Measurements from ENCODE around the gene FBLN1.

DNA sequence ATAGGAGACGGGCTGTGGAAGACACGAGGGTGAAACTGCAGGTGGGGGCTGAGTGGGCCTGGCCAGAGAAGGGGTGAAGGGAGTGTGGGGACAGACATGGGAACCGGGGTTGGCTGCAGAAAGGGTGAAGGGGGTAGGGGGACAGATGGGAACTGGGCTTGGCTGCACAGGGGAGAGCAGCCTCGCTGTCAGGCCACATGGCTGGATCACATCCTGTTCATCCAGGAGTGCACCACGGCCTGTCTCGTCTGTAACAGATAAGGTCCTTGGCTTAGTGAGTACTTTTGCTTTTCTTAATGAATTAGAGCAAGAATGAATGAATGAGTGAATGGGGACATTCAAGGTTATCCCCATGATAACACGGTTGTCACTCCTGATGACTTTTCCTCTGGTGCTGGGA, 13.5 kb downstream of the FBLN1 start:
- TF ChIP-seq, protein P1, sequence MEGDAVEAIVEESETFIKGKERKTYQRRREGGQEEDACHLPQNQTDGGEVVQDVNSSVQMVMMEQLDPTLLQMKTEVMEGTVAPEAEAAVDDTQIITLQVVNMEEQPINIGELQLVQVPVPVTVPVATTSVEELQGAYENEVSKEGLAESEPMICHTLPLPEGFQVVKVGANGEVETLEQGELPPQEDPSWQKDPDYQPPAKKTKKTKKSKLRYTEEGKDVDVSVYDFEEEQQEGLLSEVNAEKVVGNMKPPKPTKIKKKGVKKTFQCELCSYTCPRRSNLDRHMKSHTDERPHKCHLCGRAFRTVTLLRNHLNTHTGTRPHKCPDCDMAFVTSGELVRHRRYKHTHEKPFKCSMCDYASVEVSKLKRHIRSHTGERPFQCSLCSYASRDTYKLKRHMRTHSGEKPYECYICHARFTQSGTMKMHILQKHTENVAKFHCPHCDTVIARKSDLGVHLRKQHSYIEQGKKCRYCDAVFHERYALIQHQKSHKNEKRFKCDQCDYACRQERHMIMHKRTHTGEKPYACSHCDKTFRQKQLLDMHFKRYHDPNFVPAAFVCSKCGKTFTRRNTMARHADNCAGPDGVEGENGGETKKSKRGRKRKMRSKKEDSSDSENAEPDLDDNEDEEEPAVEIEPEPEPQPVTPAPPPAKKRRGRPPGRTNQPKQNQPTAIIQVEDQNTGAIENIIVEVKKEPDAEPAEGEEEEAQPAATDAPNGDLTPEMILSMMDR (IDR thresholded peaks at IDR 0.05) = no peak
- TF ChIP-seq POLR2A (IDR thresholded peaks at IDR 0.05) = no peak
